HG02623 (cell line): ENCODE data around the gene AGPAT2.
"Not testable (repeated sequence)": the region's sequence is repeated elsewhere in the genome, so short reads cannot be mapped to it uniquely, and the experiment has no call there.

Source experiments
- ATAC-seq: cut with Tn5 transposase; IDR thresholded peaks from one replicate; pipeline ENCODE4 v1.9.1; 2021; ENCODE audit warnings: moderate library complexity; ENCODE audit not compliant: unreplicated experiment

The AGPAT2 gene

DNA sequence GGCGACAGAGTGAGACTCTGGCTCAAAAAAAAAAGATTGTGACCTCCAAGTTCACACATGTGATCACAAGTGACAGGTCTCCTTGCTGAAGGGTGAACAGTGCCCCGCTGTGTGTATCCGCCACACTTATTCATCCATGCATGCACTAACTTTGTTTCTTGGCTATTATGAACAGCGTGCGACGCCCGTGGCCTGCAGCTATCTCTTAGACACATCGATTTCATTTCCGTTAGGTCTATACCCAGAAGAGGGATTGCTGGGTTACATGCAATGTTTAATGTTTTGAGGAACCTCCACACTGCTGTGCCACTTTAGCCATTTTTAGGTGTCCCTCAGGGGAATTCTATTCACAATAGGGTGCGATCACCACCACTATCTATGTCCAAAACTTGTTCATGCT is 36.6 kb downstream of the AGPAT2 start:
- ATAC-seq, result no peak

GRCh38 chr9:136650021-136650420 is 37.2 kb downstream of the AGPAT2 start:
- ATAC-seq, result no peak

- ATAC-seq, result no peak
Observed at GRCh38 chr9:136648751-136649150, 38.5 kb downstream of the AGPAT2 start.

DNA sequence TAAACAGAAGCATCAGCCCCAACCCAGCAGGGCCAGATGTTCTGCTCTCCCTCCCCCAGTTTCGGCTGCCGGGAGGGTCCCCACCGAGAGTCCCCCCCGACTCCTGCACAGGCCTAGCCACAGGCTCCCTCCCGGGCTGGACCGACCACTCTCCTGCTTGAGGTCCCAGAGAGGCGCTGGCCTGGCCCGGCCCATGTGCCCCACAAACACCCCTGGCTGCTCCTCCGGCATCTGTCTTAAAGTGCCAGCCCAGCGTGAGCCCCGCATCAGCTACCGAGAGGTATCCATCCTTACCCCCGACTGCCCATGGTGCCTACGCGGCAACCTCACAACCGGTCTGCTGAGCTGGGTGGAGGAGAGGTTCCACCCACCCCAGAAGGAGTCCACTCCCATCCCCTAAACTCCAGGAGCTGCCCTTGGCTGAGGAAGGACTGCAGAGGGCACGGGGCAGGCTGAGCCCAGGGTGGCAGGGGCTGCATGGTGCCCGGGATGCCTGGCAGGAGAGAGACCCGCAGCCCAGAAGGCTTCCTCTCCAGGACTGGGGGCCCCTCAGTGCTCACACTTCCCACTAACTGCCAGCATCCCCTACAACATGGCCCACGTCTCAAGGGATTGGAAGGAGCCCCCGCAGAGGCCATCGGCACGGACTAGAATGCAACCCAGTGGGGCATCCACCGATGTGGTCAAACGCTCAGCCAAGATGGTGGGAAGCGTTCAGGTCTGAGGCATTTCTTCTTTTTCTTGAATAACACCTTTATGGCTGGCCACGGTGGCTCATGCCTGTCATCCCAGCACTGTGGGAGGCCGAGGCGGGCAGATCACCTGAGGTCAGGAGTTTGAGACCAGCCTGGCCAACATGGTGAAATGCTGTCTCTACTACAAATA is 40.2 kb downstream of the AGPAT2 start:
- ATAC-seq, result no peak

DNA sequence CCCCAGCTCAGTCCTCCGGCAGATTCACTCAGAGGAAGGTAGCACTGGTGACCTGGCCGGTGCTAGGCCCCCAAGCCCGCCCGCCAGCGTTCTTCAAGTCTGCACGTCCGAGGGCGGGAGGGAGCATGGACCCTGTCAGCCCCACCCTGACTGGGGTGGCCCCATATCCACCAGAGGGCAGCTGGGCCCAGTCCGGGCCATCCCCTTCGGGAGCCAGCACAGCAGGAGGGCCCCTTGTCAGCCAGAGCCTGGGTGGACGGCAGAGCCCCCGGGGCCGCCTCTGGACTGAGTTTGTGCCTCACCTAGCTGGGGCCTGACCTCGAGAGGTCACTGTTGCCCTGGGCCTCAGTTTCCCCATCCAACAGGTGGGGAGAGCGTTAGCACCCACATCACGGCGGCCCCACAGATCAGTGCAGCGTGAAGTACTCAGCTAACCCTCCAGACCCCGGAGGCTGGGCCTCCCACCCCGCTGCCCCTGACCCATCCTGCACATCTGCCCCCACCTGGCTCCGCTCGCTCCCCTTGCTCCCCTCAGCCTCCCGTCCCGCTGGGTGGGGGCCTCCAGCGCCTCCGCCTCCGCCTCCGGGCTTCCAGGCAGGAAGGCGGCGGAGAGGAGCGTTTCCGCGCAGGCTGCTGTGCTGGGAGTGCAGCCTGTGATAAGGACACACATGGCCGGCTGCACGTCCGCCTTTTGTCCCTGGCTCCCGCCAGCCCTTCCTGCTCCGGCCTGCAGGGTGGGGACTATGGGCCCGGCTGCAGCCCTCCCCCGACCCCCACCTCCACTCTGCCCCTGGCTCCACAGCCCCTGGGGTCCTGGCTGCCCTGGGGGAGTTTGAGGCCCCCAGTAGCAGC is 41.1 kb downstream of the AGPAT2 start:
- ATAC-seq, result no peak

DNA sequence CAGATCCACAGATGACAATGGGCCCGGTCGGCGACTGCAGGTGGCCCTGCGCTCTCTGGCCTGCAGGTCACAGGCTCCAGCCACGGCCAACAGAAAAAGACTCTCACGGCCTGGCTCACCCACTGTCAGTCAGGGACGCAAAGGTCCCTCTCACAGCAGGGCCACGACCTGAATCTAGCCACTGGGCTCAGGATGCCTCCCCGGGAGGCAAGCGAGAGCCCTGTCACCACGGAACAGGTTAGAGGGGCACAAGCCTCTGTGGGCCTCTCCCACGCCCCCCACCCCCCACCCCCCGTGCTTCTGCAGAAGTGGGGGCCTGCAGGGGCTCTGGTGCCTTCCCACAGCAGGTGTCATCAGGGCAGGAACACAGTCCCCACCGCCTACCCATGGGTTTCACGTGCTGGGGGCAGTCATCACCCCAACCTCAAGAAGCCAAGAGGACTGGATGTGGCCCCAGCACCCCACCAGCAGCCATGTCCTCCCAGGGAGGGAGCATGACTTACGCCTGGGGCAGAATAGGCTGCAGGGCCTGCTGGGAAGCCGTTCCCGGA is 41.8 kb downstream of the AGPAT2 start:
- no peak for ATAC-seq

DNA sequence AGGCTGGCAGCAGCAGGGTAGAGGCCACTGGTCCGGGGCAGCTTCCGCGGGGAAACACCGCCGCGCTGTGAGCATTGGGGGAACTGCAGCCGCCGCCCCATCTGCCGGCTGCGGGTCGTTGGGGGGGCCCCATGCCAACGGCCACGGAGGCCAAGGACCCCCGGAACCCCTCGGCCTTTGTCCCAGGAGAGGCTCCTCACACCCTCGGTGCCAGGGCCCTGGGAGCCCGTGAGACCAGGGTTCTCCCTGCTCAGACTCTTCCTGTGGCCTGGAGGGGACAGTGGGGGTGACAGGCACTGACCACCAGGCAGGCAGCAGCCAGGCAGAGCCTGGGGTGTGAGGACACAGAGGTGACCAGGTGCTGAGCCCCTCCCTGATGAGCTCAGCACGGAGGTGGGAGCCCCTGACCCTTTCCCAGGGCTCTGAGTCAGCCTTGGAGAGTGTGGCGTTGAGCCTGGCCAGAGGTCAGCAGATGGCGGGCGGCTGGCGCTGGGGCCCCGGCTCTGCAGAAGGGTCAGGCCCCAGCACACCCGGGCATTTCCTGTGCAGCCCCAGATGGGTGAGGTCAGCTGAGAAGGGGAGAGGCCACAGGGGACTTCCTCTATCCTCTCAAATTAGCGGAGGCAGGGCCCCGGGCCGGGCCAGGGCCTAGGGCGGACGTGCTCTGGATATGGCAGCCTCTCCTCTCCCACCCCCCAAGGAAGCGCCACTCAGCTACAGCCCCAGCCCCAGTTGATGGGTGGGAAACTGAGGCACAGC is 42.5 kb downstream of the AGPAT2 start:
- no peak for ATAC-seq

DNA sequence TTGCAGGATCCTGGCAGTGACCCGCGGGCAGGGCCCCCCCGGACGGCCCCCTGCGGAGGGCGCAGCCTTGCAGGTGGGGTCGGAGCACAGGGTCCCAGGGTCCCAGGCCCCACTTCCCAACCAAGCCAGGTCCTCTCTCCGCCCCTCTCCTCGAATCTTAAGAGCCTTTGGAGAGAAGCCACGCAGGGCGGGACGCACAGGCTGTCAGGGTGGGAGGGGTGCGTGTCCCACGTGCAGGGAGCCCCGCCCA is 43.0 kb downstream of the AGPAT2 start:
- no peak for ATAC-seq

DNA sequence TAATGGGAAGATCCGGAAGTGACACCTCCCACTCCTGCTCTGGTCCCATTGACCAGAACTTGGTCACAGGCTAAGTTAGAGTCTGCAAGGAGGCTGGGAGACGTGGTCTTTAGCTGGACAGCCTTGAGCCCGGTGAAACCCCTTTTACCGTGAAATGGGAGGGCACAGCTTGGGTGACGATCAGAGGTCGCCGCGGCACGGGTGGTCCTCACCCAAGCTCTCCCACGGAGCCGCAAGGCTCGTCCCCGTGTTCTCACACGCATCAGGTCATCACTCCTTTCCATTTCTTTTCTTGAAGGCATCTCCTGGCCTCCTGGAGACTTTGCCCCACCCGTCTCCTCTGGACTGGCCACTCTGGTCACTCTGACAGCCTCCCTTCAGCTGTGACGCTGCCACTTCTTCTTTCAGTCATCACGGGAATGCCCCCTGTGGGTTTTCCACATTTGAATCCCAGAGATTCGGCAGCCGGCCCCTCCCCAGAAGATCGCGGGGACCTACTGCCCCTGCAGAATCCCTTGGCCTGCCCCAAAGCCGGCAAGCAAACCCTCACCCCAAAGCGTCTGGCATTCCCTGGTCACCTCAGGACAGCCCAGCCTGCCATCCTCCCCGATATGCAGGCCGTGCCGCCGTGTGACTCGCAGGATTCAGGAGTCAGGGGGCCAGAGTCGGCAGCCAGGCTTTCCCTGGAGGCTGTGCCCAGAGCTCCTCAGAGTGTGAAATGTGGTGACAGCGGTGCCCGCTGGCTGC is 43.5 kb downstream of the AGPAT2 start:
- ATAC-seq, result no peak

GRCh38 chr9:136642439-136642921 is 44.8 kb downstream of the AGPAT2 start:
- no peak for ATAC-seq

- no peak for ATAC-seq
Observed at GRCh38 chr9:136640171-136641111, 46.8 kb downstream of the AGPAT2 start.

- no peak for ATAC-seq
Observed at GRCh38 chr9:136634904-136635303, 52.4 kb downstream of the AGPAT2 start.

GRCh38 chr9:136632491-136633106 is 54.7 kb downstream of the AGPAT2 start:
- ATAC-seq, result not testable (repeated sequence)

DNA sequence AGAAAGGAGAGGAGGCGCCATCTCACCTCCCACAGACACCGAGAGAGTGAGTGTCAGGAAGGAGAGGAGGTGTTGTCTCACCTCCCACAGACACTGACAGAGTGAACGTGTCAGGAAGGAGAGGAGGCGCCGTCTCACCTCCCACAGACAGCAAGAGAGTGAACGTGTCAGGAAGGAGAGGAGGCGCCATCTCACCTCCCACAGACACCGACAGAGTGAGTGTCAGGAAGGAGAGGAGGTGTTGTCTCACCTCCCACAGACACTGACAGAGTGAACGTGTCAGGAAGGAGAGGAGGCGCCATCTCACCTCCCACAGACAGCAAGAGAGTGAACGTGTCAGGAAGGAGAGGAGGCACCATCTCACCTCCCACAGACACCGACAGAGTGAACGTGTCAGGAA is 55.2 kb downstream of the AGPAT2 start:
- not testable (repeated sequence) for ATAC-seq

GRCh38 chr9:136631038-136632000 is 55.9 kb downstream of the AGPAT2 start:
- ATAC-seq, result no peak

- ATAC-seq, result no peak
Observed at GRCh38 chr9:136630662-136630992, 56.6 kb downstream of the AGPAT2 start.

GRCh38 chr9:136629879-136630661 is 57.2 kb downstream of the AGPAT2 start:
- no peak for ATAC-seq
